ENCODE data around the gene MCAM.

DNA sequence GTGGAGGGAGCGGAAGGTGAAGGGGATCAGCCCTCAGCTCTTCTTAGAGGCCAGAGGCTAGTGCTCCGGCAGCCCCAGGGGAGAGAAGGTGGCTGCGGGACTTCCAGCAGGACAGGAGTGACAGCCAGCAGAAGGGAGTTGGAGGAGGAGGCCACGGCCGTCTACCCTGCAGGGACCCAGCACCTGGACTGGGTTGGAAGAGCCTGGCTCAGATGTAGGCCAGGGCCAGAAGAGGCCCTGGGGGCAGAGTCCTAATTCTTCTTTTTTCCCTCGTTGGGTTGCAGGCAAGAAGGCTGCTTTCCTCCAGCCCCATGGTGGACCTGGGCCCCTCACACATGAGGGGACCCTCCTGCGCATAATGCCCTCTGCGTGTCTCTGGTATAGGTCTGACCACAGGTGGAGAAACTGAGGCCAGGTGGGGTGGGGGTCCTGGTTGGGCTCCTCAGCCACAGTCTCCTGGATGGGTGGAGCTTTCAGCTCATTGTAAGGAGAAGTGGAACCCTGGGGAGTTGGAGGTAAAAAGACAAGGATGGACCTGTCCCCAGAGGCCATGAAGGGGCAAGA lies 2.3 kb upstream of the MCAM start:
- no peak for TF ChIP-seq E2F1 (CRISPR knock-in tag; IDR thresholded peaks at IDR 0.05)
- TF ChIP-seq, protein P1, sequence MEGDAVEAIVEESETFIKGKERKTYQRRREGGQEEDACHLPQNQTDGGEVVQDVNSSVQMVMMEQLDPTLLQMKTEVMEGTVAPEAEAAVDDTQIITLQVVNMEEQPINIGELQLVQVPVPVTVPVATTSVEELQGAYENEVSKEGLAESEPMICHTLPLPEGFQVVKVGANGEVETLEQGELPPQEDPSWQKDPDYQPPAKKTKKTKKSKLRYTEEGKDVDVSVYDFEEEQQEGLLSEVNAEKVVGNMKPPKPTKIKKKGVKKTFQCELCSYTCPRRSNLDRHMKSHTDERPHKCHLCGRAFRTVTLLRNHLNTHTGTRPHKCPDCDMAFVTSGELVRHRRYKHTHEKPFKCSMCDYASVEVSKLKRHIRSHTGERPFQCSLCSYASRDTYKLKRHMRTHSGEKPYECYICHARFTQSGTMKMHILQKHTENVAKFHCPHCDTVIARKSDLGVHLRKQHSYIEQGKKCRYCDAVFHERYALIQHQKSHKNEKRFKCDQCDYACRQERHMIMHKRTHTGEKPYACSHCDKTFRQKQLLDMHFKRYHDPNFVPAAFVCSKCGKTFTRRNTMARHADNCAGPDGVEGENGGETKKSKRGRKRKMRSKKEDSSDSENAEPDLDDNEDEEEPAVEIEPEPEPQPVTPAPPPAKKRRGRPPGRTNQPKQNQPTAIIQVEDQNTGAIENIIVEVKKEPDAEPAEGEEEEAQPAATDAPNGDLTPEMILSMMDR (IDR thresholded peaks at IDR 0.05) = no peak

All from WTC11 (cell line).